ENCODE results near the gene RNASE3. TPM values are rescaled to one million over a fixed set of nuclear protein-coding genes. Genes with fewer than 3 reads are reported as not detected.
A peak's percentile ranks its signal among the peaks of the same experiment; 100 is the strongest.
"Not testable (repeated sequence)": the region's sequence is repeated elsewhere in the genome, so short reads cannot be mapped to it uniquely, and the experiment has no call there.

Gene RNASE3
- total RNA-seq (under 1 TPM in 2 of 9 donors, not detected in 7; 0.54 to 0.81 TPM), polyA plus RNA-seq (1 to 10 TPM in 1 of 3 donors, under 1 TPM in 2; 0.31 to 1.2 (median 0.64) TPM)
- long read RNA-seq, donor 1, result 0 reads
- long read RNA-seq, donor 2, result 0 reads
- long read RNA-seq, donor 3, result 0 reads
- long read RNA-seq, donor 4, result 0 reads
- long read RNA-seq, donor 5, result 0 reads
- long read RNA-seq, donor 6, result 0 reads
- long read RNA-seq, donor 7, result 0 reads
- long read RNA-seq, donor 8, result 0 reads
- long read RNA-seq, donor 9, result 0 reads
- long read RNA-seq, donor 10, result 0 reads

- H3K36me3 ChIP-seq (replicated peaks in 1 of 2); H3K27me3 ChIP-seq; intact Hi-C loops (cut with DNase I); H3K4me3 ChIP-seq; H3K4me1 ChIP-seq (replicated peaks in 1 of 2); H3K9me3 ChIP-seq (replicated peaks in 1 of 3); DNase-seq; H3K27ac ChIP-seq: not testable (repeated sequence)
- WGBS, 4 donors, result 48 to 65% (median 62%) methylated on average over 10 to 11 of the region's 11 CpGs
Measured at GRCh38 chr14:20891126-20891825, at the start of gene RNASE3. RNASE3 (plus strand) TSS chr14:20891385; CDS start chr14:20891687, 302 bp downstream.

- H3K9me3 ChIP-seq (replicated peaks in 1 of 3), result no peaks in the 10 kb centered on the region
- 71 to 85% (median 80%) methylated on average over 6 of the region's 6 CpGs for WGBS, 4 donors
- H3K27ac ChIP-seq, result no peak overlapping the region
- no peaks in the 10 kb centered on the region for H3K27me3 ChIP-seq
- DNase-seq, result no peak
- H3K36me3 ChIP-seq (replicated peaks in 1 of 2), result no peaks in the 10 kb centered on the region
- TF ChIP-seq POLR2A (IDR thresholded peaks at IDR 0.05) (no peak), CTCF (IDR thresholded peaks at IDR 0.05) (no peak)
- intact Hi-C loops (cut with DNase I), result no loop called here
- no peaks in the 10 kb centered on the region for H3K4me1 ChIP-seq (replicated peaks in 1 of 2)
- no peak overlapping the region for H3K4me3 ChIP-seq
Measured at GRCh38 chr14:20846560-20846959, 44.6 kb upstream of the RNASE3 start.

GRCh38 chr14:20848316-20848954, 42.8 kb upstream of the RNASE3 start:
- 67 to 75% (median 71%) methylated on average over 9 of the region's 9 CpGs for WGBS, 4 donors
- TF ChIP-seq POLR2A (IDR thresholded peaks at IDR 0.05) (no peak), CTCF (IDR thresholded peaks at IDR 0.05) (no peak)
- Histone ChIP-seq H3K36me3 (replicated peaks in 1 of 2) (no peaks in the 10 kb centered on the region), H3K9me3 (replicated peaks in 1 of 3) (no peaks in the 10 kb centered on the region), H3K4me3 (no peak overlapping the region), H3K27ac (peak overlapping the region in 1 of 5 donors; percentile 13), H3K4me1 (replicated peaks in 1 of 2) (no peaks in the 10 kb centered on the region), H3K27me3 (no peaks in the 10 kb centered on the region)
- intact Hi-C loops (cut with DNase I), result no loop called here
- DNase-seq, result no peak

GRCh38 chr14:20848955-20849570, 42.1 kb upstream of the RNASE3 start:
- no peak for DNase-seq
- intact Hi-C loops (cut with DNase I), result no loop called here
- Histone ChIP-seq H3K9me3 (replicated peaks in 1 of 3) (no peaks in the 10 kb centered on the region), H3K27ac (peak overlapping the region in 1 of 5 donors; percentile 13), H3K4me3 (no peak overlapping the region), H3K4me1 (replicated peaks in 1 of 2) (no peaks in the 10 kb centered on the region), H3K27me3 (no peaks in the 10 kb centered on the region), H3K36me3 (replicated peaks in 1 of 2) (no peaks in the 10 kb centered on the region)
- 51 to 62% (median 56%) methylated on average over 4 of the region's 4 CpGs for WGBS, 4 donors
- TF ChIP-seq CTCF (IDR thresholded peaks at IDR 0.05), result no peak
- no peak for TF ChIP-seq POLR2A (IDR thresholded peaks at IDR 0.05)

Measured in adrenal gland (tissue), 19 donors.